ENCODE results near the gene MED9.

DNA sequence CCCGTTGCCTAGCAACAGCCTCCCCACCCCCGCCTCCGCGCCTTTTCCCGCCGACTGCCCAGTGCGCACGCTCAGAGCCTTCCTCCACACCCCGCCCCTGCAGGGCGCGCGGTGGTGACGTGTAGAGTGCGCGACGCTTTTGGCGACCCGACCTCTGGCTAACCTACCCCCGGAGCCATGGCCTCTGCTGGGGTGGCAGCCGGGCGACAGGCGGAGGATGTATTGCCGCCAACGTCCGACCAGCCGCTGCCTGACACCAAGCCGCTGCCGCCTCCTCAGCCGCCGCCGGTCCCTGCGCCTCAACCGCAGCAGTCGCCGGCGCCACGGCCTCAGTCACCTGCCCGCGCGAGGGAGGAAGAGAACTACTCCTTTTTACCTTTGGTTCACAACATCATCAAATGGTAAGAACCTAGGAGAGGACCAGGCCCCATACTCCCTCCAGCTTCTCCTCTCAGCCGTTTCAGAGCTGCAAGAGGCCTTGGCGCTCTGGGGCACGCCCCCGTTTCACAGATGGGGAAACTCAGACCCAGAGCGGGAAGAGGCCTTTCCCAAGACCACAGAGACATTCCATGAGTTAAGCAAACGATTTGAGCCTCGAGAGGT, at the start of gene MED9:
- TF ChIP-seq, protein P1, sequence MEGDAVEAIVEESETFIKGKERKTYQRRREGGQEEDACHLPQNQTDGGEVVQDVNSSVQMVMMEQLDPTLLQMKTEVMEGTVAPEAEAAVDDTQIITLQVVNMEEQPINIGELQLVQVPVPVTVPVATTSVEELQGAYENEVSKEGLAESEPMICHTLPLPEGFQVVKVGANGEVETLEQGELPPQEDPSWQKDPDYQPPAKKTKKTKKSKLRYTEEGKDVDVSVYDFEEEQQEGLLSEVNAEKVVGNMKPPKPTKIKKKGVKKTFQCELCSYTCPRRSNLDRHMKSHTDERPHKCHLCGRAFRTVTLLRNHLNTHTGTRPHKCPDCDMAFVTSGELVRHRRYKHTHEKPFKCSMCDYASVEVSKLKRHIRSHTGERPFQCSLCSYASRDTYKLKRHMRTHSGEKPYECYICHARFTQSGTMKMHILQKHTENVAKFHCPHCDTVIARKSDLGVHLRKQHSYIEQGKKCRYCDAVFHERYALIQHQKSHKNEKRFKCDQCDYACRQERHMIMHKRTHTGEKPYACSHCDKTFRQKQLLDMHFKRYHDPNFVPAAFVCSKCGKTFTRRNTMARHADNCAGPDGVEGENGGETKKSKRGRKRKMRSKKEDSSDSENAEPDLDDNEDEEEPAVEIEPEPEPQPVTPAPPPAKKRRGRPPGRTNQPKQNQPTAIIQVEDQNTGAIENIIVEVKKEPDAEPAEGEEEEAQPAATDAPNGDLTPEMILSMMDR (IDR thresholded peaks at IDR 0.05; ENCODE audit: insufficient read depth, low read length, poor library complexity, severe bottlenecking): no peak
- no peak for TF ChIP-seq EZH2phosphoT487 (conservative IDR thresholded peaks at IDR 0.05; ENCODE audit: low read length)

Measured in SU-DHL-6 (cell line).